HG03060 (cell line): ENCODE results near the gene FAM20C.
"Not testable (repeated sequence)": the region's sequence is repeated elsewhere in the genome, so short reads cannot be mapped to it uniquely, and the experiment has no call there.

Experiments
- ATAC-seq: cut with Tn5 transposase; IDR thresholded peaks from one replicate; pipeline ENCODE4 v1.9.1; 2021; ENCODE audit warnings: low read depth, moderate number of reproducible peaks; ENCODE audit not compliant: unreplicated experiment

Gene FAM20C

DNA sequence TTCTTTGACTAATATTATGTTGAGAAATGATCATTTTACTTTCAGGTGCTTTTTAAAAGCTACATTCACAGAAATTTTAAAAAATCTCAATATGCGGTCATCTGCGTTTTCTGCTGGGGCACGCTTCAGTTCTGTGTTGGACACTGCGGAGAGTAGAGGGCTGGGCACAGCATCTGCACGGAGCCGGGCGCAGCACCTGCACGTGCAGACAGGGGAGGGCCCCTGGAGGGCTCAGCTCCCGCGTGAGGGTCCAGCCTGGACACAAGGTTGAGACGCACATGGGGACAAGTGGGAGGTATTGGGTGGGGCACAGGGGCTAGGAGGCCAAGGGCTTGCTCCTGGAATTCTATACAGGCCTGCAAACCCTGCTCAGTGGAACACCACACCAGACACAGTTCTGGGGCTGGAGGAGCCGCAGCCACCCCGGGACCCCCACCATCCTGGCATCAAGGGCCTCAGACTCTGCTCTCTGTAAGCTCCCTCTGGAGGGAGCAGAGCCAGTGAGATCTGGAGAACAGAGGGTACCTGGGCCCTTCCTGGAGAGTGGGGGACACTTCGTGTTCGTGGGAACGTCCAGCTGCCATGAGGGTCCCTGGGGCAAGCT, 20.4 kb upstream of the FAM20C start:
- no peak for ATAC-seq

DNA sequence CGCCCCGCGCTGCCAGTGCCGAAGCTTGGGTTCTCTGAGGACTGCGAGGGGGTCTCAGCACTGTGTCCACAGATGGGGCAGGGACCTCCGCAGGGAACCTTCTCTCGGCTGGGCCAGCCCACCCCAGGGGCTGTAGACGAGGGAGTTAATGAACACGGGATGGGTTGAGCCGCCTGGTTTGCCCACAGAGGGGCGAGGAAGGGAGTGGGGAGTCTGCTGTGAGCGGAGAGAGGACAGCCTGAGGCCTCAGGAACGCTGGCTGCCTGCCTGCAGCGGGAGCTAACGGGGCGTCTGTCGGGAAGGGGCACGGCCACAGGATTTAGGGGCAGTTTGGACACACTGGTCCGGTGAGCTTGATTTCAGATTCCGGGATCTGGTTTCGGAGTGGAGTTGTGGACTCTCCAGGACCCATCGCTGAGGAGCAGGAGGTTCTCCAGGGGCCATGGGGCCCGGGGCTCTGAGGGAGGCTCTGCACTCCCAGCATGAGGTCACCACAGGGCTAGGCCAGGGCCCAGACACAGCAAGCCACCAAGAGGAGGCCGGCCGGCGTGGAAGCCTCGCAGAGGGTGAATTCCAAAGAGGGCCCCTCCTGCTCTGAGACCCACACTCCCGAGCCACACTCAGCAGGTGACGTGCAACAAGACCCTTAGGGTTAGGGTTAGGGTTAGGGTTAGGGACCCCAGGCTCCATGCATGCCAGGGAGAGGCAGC, 19.0 kb upstream of the FAM20C start:
- no peak for ATAC-seq

DNA sequence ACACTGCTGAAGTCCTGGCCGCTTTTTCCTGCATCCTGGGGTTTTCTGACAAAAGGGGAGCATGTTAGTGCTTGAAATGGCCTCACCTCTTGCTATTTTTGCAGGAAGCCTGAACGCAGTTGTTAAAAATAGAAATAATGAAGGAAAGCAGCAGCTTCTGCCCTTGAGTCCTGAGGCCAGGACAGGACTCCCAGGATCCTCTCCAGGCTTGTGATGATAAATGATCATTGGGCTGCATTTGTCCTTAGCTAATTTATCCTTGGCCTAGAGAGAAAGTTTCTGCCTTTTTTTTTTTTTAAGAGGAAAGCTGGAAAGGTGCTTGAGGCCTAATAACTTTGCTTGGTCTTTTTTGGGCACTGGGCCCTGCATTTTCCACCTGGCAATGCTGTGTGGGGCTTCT, 17.7 kb upstream of the FAM20C start:
- no peak for ATAC-seq

DNA sequence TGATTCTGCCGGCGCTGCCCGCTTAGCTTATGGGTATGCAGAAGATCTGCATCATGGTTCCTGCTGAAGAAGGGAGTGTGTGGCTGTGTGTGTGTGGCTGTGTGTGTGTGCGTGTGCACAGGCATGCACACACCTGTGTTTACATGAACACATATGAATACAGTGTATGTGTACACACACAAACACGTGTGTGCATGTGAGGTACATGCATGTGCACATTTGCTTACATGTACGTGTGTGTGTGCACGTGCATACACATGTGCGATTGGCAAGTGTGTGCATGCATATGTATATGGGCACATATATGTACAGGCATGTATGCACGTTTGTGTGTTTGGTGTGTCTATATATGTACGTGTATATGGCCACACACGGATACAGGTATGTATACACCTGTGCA, 16.4 kb upstream of the FAM20C start:
- no peak for ATAC-seq

DNA sequence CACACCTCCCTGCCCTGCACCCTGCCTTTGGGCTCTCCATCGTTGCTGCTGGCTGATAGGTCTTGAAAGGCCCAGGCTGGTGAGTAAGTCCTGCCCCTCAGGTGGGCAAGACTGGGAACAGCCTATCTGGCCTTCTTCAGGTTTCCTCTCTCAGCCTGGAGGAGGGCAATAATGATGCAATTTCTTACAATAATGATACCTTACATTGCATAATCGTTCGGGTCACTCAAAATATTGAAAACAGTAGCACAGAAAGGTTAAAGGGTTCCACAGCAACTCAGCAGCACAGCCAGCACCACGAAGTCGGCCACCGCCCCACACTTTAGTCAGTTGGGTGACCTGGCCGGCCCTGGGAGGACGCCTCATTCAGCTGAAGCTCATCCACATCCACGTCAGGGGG, 16.0 kb upstream of the FAM20C start:
- ATAC-seq = no peak

DNA sequence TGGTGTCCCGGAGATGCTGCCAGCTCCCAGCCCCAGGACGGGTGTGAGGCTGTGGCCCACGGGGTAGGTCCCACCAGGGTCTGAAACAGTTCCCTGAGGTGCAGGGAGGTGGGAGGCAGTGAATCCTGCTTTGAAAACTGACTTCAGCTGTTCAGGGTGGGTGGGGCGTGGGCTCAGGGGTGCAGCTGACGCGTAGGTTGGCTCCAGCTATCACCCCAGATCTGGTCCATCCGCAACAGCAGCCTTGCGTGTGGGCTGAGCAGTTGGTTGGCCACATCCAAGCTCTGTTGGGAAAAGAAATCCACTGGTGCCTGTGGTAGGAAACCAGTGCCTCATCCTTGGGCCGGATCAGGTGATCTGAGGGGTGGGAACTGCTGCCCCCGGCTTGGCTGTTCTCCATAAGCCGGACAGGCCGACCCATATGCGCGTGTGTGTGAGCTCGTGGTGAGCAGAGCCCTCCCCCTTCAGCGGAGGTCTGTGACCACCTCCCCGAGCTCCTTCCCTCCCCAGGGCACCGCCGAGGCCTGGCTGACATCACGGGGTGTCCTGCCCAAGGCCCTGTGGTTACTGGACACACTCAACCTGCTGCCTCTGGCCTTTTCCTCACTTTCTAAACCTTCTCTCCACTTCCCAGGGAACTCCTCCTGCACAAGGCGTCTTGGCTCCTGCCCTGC, 15.4 kb upstream of the FAM20C start:
- no peak for ATAC-seq

DNA sequence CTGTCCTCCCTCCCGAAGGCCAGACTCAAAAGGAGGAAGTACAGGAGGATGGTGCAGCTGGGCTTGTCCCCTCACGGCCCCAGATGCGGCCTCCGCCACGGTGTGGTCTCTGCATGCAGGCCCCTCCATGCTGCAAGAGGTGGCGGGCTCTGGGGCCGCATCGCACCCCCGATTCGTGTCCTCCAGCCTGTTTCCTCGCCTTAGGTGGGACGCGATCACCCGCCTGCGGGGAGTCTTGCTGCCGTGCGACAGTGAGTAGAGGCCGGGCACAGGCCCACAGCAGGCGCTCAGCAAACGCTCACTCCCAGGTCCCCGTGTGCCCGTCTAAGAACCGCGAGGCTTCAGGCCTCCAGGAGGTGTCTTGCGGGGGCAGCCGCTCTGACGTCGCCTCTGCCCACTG, 13.9 kb upstream of the FAM20C start:
- ATAC-seq = no peak

DNA sequence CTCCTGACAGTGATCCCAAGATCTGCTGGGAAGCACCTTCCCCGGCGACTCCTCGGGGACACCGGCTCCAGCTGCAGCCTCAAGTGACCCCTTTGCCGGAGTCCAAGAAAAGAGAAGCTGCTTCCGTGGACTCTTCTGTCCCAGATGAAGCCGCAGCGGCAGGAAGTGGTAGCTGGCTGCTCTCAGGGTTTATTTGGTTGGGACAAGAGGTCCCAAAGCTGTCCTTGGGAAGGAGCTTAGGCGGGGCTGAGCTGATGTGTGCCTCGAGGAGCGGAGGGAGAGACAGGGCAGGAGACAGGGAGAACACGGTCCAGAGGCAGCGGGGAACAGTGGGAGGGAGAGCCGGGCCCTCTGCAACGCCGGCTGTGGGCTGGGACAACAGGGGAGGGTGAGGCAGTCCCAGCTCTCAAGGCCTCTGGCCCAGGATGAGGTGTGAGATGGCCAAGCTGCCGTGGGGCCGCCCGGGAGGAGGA, 13.1 kb upstream of the FAM20C start:
- ATAC-seq = no peak

DNA sequence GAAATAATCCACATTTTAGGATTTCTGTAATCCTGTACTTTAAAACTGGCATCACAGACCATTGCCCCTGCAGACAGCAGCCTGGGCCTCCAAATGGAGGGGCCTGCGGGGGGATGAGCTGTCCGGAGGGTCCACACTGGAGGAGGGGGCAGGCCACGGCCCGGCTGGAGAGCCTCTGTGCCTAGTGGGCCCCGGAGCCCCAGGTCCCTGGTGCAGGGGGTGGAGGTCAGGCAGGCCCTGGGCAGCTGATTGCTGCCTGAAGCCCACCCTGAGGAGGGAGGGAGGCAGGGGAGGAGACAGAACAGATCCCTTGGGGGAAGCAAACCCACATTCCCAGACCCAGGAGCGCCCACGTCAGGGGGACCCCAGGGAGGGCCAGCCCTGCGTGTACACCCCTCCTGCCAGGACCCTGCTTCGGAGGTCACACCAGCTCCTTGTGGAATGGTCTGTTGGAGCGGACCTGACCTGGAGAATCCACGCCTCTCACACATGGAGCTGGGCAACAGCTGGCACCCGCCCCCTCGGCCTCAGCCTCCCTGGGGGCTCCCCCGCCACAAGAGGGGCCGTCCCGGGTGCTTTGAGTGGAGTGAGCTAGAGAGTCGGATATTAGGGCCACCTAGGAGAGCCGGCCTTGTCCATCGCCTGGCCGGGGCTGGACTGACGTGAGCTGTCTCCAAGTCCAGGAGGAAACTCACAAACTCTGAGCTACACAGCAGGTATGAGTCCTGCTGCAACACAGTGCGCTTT, 12.2 kb upstream of the FAM20C start:
- no peak for ATAC-seq

DNA sequence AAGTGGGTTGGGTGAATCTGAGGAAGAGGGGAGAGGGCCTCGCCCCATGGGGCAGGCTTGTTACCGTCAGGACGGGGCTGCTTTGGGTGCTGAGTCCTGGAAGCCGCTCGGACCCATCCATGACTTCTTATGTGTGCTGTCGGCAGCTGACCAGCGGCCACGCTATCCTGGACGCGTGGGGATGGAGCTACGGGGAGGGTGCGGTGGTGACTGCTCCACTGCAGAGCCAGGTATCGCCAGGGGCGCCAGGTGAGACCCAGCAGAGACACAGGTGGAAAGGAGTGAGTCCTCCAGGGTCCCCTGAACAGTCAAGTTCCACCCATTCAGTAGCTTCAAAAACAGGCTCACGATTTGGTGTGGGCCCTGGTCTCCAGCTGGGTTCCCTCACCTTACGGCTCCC, 10.6 kb upstream of the FAM20C start:
- ATAC-seq = no peak

DNA sequence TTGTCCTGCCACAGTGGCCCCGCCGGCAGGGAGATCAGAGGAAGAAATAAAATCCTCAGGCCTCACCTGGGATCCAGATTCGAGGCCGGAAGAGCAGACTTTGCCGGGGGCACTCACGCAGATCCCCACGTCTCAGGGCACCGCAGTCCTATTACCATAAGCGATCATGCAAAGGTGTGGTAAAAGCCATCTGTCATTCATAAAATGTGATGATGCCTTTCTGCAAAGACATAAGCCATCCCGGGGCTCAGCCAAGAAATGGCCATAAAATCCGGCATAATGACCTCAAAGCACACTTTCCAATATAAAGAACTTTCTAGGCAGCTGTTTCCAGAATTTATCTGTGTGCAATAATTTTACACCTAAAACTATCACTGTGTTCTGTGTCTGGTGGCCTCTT, 9.9 kb upstream of the FAM20C start:
- not testable (repeated sequence) for ATAC-seq

DNA sequence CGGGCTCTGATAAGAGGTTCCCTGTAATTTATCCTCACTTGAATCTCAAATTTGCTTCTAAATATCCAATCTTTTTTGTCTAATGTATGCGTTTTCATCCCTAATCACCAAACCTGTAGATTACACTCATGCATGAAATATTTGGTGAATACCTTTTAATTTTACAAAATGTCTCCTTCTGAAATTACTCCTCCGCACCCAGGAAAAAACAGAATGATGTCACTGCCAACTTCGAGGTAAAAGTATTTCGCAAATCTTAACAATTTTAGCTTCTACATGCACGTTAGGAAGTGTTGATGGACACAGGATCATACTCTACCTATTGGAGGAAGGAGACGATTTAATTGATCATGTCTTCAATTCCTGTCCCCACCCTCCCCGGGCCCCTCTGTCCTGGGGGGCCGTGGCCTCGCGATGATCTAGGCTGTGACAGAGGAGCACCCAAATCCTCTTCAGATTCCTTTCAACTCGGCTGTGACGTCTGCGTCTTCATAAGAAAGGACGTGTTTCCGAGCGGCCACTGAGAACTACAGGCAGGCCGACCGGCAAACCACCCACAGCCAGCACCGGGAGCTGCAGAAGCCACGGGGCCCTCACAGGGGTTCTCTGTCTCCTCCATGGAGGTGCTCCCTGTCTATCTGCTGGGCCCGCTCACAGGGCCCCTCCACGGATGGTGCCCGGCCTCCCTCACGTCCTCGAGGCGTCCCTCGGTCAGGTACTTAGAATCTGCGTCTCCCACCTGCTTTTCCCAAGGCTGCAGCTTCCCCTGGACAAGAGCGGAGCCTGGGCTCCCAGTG, 8.7 kb upstream of the FAM20C start:
- ATAC-seq = no peak

DNA sequence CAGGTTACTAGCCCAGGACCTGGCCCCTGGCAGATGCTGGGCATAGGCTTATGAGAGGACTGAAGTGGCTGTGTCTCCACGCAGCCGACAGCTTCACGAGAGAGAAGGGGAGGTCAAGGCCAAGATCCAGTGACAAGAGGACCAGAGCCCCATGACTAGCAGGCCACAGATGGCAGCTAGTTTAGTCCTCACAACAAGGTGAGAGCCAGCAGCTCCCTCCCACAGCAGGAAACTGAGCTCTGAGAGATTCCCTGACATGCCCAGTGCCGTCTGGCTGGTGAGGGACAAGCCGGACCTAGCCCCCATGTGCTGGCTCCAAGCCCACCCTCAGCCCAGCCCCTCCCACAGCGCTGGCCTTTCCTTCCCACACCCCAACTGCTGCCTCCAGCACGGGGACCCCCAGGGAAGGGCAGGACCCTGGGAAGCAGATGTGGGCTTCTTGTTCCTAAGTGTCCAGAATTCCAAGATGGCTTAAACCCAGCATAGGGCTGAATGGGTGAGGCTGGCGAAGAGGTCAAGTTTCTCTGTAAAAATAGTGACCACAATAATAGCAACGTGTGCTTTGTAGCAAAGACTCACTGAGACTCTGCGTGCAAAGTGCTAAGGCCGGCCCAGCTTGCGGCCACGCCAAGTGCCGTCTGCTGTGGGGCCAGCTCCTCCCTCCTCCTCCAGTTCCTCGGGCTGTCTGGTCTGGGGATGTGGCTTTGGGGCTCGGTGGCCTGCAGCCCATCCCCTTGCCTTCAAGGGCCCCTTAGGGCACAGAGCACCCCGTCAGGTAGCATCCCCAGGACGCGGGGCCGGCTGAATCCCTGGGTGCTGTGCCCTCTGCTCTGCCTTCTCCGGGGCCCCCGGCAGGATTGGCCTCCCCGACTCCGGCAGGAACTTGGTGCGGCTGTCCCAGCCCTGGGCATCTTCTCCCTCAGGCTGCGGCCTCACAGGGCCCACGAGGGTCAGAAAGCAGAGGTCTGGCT, 7.8 kb upstream of the FAM20C start:
- ATAC-seq = no peak

DNA sequence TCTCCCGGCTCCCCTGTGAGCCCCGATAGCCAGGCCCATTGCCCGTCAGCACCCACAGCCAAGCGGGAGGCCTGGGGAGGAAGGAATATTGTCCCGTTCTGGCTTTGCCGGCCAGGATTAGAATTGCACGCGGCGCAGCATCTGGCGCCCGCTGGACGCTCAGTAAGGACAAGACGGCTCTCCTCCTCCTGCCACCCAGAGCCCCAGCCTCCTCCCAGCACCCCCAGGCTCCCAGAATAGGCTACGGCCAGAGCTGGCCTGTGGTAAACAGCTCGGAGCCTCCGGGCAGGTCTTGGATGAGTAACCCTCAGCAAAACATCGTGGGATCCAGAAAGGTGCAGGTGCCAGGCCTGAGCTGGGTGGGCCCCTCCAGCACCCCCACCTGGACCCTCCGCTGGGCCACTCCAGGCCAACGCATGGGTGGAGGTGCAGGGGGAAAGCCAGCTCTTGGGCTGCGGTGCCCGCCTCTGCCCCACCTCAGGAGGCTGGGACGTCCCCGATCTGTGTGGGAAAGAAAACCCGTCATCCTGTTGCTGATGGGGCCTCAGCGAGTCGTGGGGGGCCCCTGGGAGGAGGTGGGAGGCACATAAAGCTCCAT, 5.8 kb upstream of the FAM20C start:
- ATAC-seq = no peak

DNA sequence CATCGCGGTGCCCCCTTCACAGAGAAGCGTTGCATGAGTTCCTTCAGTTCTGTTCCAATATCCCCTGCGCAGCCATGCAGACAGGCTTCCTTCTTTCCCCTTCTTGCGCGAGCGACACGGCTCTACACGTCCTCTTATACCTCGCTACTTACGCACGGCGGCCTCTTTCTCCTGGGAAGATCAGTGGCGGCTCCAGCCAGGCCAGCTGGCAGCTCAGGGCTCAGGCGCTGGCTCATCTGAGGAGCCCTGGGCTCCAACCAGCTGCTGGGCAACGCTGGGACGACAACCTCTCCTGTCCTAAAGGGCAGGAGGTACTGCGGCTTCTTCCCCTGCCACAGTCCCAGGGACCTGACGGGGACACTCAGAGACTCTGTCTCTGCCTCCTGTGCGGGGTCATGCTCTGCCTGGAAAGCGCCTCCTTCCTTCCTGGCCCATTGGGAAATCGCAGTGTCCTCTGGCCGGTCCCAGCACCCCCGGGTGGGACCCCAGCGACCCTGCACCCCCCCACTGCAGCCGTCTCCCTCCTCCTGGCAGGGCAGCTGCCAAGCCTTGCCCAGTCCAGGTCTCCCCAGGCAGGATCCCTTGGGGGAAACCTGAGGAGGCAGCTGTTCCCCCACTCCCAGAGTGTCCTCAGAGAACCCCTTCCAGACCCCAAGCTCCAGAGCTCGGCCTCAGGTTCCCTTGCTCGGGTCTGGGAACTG, 5.0 kb upstream of the FAM20C start:
- ATAC-seq = no peak

DNA sequence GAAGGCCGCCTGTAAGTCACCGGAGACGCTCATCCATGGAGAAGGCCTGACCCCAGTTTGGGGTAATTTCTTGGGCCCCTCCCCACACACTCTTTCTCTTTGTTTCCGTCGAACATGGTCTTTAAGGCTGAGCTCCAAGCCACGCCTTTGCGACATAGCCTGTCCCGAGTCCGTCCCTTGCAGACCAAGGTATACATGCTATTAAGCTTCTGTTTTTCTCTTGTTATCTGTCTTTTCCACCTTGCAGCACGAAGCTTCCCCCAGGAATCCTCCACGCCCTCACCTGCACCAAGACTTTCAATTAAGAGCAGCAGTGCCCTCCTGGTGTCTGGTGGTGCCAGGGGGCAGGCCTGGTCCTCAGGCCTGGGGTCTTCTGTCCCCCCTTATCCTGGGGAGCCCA, 4.2 kb upstream of the FAM20C start:
- ATAC-seq = no peak

DNA sequence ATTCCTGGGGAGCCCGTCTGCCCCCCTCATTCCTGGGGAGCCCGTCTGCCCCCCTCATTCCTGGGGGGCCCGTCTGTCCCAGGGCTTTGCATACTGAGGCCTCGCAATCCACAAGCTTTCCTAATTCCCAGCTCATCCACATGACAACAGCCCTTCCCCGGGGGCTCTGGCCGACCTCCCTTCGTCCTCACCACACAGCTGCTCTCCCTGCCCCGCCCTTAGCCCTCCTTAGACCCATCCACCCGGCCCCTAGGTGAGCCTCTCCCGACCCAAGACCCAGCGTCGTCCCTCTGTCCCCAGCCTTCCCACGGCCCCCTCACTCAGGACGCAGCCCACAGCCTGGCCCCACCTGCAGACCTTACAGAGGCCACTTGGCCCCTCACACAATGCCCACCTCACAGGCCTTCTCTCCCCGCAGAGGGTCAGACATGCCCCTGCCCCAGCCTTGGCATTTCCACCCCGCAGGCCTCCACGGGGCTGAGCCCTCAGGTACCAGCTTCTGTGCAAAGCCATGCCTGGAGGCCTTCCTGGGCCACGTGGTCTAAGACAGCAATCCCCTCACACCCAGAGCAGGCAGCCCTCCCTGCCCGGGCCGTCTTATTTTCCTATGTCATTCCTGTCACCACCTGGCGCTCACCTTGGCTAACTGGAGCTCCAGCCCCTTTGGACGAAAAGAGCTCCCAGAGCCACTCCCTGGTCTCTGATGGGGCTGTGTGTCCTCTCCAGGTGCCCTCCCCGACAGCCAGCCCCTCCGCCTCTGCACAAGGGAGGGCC, 3.5 kb upstream of the FAM20C start:
- ATAC-seq = no peak

DNA sequence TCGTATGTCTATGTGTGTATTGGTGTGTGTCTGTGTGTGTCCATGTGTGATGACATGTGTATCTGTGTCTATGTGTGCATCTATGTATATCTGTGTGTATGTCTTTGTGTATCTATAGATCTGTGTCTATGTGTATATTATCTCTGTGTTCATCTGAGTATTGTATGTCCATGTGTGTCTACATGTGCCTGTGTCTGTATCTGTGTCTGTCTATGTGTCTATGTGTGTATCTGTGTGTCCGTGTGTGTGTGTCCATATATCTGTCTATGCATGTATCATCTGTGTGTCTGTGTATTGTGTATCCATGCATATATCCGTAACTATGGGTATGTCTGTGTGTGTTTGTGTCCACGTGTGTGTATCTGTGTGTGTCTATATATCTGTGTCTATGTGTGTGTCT, 2.7 kb upstream of the FAM20C start:
- ATAC-seq = no peak
